Skeletal muscle tissue (tissue), 4 donors: ENCODE results near the gene SLC2A9. TPM values are rescaled to one million over a fixed set of nuclear protein-coding genes. Genes with fewer than 3 reads are reported as not detected.

Source experiments
- H3K27ac ChIP-seq: one replicate; pipeline ENCODE4 v1.7.0; 2013; ENCODE audit warnings: mild to moderate bottlenecking, low read depth, low read length, inconsistent platforms
- H3K27me3 ChIP-seq, 3 donors: one replicate each; pipeline ENCODE4 v1.7.0; 2013; ENCODE audit warnings: low read length in 3 of 3; ENCODE audit not compliant: control insufficient read depth in 3 of 3, insufficient read depth in 3 of 3
- H3K36me3 ChIP-seq, 3 donors: one replicate each; pipeline ENCODE4 v1.7.0; 2013; ENCODE audit warnings: low read length in 3 of 3; ENCODE audit not compliant: control insufficient read depth in 3 of 3, insufficient read depth in 3 of 3
- H3K4me1 ChIP-seq, 3 donors: one replicate each; pipeline ENCODE4 v1.7.0; 2013; ENCODE audit warnings: low read length in 3 of 3, mild to moderate bottlenecking in 3 of 3; ENCODE audit not compliant: control insufficient read depth in 3 of 3, insufficient read depth in 3 of 3
- H3K4me3 ChIP-seq, 3 donors: one replicate each; pipeline ENCODE4 v1.7.0; 2013; ENCODE audit warnings: low read length in 3 of 3
- H3K9ac ChIP-seq, 3 donors: one replicate each; pipeline ENCODE4 v1.7.0; 2013; ENCODE audit warnings: low read length in 3 of 3, mild to moderate bottlenecking in 3 of 3, moderate library complexity in 2 of 3, low read depth in 1 of 3
- H3K9me3 ChIP-seq, 3 donors: one replicate each; pipeline ENCODE4 v1.7.0; 2013; ENCODE audit warnings: low read length in 3 of 3; ENCODE audit not compliant: control insufficient read depth in 3 of 3
- total RNA-seq: library from RNA; depleted of rRNA; stranded (reverse); fragments of >200 nt; gene quantifications from one replicate; pipeline ENCODE4 v1.2.3, GENCODE V29; 2014
- donor health status: Osteomylitis.

The SLC2A9 gene
- total RNA-seq, 1 donor from 2014 or later = 1.0 TPM

DNA sequence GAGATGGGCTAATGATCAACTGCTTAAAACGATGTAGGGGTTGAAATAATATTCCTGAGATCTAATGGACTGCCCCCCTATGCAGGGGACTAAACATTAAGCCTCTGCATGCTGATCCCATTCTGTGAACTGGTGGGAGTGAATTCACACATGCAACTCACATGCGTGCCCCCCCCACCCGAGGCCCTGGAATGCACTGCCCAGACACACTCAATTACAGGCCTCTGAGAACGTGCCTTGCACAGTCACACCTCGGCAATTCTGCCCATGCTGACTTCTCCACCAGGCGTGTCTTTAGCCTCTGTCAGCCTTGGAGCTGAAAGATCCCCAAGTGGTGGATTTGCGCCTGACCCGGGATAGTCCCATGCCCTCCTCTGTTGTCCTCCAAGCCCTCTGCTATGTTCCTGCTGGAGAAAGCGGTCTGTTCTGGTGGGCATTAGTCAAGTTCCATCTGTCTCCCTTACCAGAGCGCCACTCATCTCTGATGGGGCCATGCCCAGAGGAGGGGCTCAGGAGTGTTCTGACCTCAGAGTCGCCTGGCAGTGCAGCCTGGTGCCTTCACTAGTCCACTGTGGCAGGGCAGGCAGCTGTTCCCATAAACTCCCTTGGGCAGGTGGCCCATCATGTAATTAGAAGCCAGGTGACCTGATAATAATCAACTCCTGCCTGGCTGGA lies 153.4 kb downstream of the SLC2A9 start:
- Histone ChIP-seq H3K27ac (no peak overlapping the region), H3K27me3 (peaks cover 0 to 7% (median 3%) of the 10 kb centered on the region in 3 donors), H3K9me3 (peaks cover 0 to 3% (median 0%) of the 10 kb centered on the region in 3 donors), H3K36me3 (no peaks in the 10 kb centered on the region), H3K4me3 (no peak overlapping the region), H3K9ac (no peak overlapping the region), H3K4me1 (no peaks in the 10 kb centered on the region)

DNA sequence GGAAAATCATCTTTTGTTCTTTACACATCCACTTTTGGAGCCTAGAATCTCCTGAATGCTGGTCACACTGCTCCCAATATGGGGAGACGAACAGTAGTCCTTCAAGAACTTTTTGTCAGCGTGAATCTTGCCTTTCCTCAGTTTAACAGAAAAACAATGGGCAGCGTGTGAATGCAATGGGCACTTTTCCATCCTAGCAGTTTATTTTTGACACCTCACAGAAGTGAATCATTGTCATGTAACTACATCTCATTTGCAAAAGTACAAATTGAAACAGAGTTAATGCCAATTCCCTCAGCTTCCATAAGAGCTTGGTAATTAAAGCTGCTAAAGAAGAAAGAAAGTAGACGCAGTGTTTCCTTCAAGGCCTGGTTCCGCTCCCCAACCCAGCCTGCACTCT lies 154.4 kb downstream of the SLC2A9 start:
- H3K27ac ChIP-seq = no peak overlapping the region
- H3K4me3 ChIP-seq = no peak overlapping the region
- H3K4me1 ChIP-seq = no peaks in the 10 kb centered on the region
- peaks cover 0 to 5% (median 3%) of the 10 kb centered on the region in 3 donors for H3K27me3 ChIP-seq
- no peak overlapping the region for H3K9ac ChIP-seq
- no peaks in the 10 kb centered on the region for H3K36me3 ChIP-seq
- H3K9me3 ChIP-seq = peaks cover 0 to 3% (median 0%) of the 10 kb centered on the region in 3 donors

DNA sequence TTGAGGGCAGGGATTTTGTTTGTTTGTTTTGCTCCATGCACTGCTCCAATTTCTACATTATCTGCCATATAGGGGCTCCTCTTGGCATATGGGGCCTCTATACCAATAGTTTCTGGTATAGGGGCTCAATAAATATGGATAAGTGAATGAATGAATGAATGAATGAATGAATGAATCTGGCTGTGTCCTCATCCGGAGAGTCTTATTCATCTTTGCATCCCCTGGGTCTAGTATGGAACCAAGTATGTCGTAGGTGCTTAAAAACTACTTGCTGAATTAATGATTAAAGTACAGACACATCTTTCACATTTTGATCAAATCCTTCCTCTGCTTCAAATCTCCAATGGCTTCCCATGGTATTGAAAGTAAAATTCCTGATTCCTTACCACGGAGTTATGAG lies 159.7 kb downstream of the SLC2A9 start:
- Histone ChIP-seq H3K9ac (no peak overlapping the region), H3K36me3 (peaks cover 0 to 2% (median 0%) of the 10 kb centered on the region in 3 donors), H3K27ac (no peak overlapping the region), H3K27me3 (peaks cover 0 to 6% (median 0%) of the 10 kb centered on the region in 3 donors), H3K9me3 (no peaks in the 10 kb centered on the region), H3K4me3 (no peak overlapping the region), H3K4me1 (no peaks in the 10 kb centered on the region)

DNA sequence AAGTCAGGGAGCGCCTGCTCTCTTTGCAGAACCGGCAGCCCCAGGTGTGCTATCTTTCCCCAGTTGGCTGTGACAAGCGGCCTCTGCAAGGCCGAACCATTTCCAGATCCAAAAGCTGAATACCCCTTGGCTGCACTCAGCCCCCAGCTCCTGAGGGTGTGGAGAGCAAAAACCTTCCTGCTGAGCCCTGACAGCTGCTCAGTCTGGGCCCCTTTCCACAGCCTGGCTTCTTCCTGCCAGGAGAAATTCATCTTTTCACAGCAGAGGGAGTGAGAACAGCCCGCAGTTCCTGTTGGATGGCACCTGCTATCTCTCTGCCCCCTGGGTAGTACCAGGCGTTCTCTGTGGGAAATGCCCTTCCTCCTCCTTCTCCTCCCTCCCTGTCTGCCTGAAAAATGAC lies 161.5 kb downstream of the SLC2A9 start:
- Histone ChIP-seq H3K9ac (no peak overlapping the region), H3K4me1 (no peaks in the 10 kb centered on the region), H3K27ac (no peak overlapping the region), H3K9me3 (peaks cover 0 to under 1% (median 0%) of the 10 kb centered on the region in 3 donors), H3K27me3 (peaks cover 0 to 6% (median 0%) of the 10 kb centered on the region in 3 donors), H3K36me3 (peaks cover 0 to 2% (median 0%) of the 10 kb centered on the region in 3 donors), H3K4me3 (no peak overlapping the region)

DNA sequence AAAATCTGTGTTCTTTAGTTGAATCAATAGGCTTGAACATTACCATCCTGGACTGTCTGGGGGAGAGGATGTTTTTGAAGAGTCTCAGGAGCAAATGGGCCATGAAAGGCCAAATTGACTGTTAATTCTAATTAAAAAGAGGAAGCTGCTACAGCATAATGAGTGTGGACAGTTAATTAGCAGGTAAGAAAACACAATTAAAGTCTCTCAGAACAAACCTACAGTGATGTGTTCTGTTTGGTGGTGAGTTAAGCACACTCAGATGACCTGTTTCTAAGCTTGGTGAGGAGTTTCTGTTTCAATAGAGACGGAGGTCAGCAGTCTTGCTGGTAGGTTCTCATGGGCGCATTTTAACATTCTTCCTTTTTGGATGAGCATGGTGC lies 171.8 kb downstream of the SLC2A9 start:
- Histone ChIP-seq H3K9ac (no peak overlapping the region), H3K27ac (no peak overlapping the region), H3K27me3 (no peaks in the 10 kb centered on the region), H3K36me3 (no peaks in the 10 kb centered on the region), H3K4me3 (no peak overlapping the region), H3K4me1 (no peaks in the 10 kb centered on the region), H3K9me3 (no peaks in the 10 kb centered on the region)

DNA sequence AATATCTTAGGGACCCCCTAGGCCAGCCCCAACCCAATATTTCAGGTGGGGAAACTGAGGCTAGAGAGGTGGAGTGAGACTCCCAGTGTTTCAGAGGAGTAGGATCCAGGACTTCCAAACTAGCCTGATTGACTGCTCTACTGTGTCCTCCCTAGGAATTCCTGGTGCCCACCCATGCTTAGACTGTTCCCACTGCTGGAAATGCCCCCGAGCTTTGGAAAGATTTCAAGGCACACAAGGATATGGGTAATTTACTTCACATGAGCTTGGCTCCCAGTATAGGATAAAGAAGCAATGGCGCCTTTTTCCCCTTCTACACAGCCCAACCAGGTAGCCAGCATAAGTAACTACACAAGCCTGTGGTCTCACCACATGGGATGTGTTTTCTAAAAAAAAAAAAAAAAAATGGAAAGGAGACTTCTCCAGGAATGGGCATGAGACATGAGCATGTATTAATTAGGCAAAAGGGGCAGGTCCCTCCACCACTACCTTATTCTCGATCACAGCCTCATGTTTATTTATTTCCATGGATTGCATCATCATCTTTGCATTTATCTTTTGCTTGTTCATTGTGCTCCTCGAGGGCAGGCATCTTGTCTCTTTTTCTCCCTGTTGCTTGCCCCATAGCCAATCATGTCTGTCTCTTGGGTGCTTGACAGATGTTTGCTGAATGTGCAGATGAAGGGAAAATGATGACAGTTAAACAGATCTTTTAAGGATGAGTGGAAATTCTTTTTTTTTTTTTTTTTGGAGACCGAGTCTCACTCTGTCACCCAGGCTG lies 173.1 kb downstream of the SLC2A9 start:
- Histone ChIP-seq H3K27me3 (no peaks in the 10 kb centered on the region), H3K4me1 (no peaks in the 10 kb centered on the region), H3K4me3 (no peak overlapping the region), H3K9ac (no peak overlapping the region), H3K36me3 (no peaks in the 10 kb centered on the region), H3K27ac (no peak overlapping the region), H3K9me3 (no peaks in the 10 kb centered on the region)

DNA sequence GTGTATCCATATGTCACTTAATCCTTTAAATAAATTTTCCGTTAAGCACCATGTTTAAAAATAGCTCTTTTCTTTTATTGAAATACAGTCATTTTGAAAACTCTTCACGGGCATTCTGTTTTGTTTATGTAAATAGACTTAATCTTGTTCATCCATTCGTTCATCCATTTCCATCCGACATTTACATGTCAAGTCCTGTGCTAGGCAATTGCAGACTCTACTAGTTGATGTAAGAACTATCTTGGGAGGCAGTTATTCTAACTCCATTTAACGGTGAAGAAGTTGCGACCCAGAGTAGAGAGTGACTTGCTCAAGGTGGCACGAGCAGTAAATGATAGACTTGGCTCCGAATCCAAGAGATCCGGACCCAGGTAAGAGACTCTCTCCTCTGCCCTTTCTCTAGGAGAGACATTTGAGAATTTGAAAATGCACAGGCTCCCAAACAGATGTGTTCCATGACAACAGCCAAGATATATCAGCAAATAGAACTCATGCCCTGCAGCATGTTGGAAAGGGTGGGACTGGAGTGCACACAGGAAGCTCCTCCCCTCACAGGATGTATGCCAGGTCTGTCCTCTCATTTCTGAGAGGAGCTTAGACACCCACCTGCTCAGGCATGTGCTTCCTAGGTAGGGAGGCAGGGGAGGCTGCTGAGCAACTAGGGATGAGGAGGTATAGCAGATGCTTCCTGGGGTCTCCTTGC lies 175.4 kb downstream of the SLC2A9 start:
- Histone ChIP-seq H3K27ac (no peak overlapping the region), H3K4me3 (no peak overlapping the region), H3K27me3 (no peaks in the 10 kb centered on the region), H3K36me3 (no peaks in the 10 kb centered on the region), H3K9me3 (peaks cover 0 to 7% (median under 1%) of the 10 kb centered on the region in 3 donors), H3K9ac (no peak overlapping the region), H3K4me1 (no peaks in the 10 kb centered on the region)

DNA sequence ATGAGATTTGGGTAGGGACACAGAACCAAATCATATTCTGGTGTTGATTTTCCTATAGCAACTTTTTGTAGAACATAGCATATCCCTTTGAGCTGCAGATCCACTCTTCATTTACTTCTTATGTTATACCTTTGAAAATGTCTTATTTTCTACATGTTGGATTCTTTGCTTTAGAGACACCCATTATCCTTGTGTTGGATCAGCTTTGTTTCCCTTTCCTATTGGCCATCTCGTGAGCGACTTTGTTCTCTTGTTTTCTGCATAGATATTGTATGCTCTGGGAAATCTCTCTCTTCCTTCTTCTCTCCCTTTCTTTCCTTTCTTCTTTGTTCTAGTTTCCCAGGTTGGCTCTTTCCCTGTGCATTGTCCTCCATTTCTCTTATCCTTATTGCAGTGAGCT lies 180.2 kb downstream of the SLC2A9 start:
- Histone ChIP-seq H3K4me1 (no peaks in the 10 kb centered on the region), H3K27me3 (no peaks in the 10 kb centered on the region), H3K36me3 (no peaks in the 10 kb centered on the region), H3K9me3 (peaks cover 0 to 10% (median 6%) of the 10 kb centered on the region in 3 donors), H3K9ac (no peak overlapping the region), H3K4me3 (no peak overlapping the region), H3K27ac (no peak overlapping the region)

DNA sequence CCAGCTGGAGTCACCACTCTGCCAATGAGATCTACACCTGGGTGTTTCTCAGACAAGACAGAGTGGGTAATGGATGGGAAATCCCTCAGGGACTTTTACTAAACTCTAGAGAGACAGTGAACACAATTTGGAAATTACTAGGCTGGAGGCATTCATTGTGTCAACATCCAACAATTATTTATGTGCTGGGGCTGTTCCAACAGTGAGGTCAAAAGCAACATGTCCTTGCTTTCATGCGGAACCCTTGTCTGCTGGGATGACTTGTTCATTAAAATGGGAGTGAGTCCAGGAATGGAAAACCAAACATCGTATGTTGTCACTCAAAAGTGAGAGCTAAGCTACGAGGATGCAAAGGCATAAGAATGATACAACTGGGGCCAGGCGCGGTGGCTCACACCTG lies 185.9 kb downstream of the SLC2A9 start:
- Histone ChIP-seq H3K9ac (no peak overlapping the region), H3K4me1 (no peaks in the 10 kb centered on the region), H3K9me3 (peaks cover 0 to under 1% (median 0%) of the 10 kb centered on the region in 3 donors), H3K27me3 (no peaks in the 10 kb centered on the region), H3K36me3 (no peaks in the 10 kb centered on the region), H3K27ac (no peak overlapping the region), H3K4me3 (no peak overlapping the region)

DNA sequence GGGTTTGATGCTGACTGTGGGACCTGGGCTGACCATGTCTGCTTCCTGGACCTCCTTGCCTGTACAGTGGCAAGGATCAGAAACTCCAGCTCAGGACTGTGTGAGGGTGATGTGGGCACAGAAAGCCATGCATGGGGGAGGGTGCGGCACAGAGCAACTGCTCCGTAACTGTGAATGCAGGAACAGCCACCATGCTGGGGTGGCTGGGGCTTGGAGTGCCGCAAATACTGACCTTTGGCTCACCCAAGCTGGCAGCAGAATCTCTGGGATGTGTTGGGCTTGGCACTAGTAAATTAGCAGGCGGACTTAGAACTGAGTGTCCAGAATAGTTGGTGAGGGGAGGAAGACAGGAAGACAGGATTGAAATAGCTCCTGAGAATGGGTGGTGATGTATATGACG lies 187.9 kb downstream of the SLC2A9 start:
- Histone ChIP-seq H3K4me1 (no peaks in the 10 kb centered on the region), H3K9me3 (no peaks in the 10 kb centered on the region), H3K9ac (no peak overlapping the region)

More for the DNA sequence above, 187.9 kb downstream of the SLC2A9 start:
- H3K27ac ChIP-seq = no peak overlapping the region
- no peaks in the 10 kb centered on the region for H3K36me3 ChIP-seq
- H3K4me3 ChIP-seq = no peak overlapping the region
- no peaks in the 10 kb centered on the region for H3K27me3 ChIP-seq
